GM03348 (cell line): ENCODE results near the gene CYB5B.
A peak's percentile ranks its signal among the peaks of the same experiment; 100 is the strongest.

Experiments
- DNase-seq: peaks from one replicate; pipeline ENCODE4 v3.0.0; 2012; ENCODE audit warnings: low spot score

Gene CYB5B, protein sequence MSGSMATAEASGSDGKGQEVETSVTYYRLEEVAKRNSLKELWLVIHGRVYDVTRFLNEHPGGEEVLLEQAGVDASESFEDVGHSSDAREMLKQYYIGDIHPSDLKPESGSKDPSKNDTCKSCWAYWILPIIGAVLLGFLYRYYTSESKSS

DNA sequence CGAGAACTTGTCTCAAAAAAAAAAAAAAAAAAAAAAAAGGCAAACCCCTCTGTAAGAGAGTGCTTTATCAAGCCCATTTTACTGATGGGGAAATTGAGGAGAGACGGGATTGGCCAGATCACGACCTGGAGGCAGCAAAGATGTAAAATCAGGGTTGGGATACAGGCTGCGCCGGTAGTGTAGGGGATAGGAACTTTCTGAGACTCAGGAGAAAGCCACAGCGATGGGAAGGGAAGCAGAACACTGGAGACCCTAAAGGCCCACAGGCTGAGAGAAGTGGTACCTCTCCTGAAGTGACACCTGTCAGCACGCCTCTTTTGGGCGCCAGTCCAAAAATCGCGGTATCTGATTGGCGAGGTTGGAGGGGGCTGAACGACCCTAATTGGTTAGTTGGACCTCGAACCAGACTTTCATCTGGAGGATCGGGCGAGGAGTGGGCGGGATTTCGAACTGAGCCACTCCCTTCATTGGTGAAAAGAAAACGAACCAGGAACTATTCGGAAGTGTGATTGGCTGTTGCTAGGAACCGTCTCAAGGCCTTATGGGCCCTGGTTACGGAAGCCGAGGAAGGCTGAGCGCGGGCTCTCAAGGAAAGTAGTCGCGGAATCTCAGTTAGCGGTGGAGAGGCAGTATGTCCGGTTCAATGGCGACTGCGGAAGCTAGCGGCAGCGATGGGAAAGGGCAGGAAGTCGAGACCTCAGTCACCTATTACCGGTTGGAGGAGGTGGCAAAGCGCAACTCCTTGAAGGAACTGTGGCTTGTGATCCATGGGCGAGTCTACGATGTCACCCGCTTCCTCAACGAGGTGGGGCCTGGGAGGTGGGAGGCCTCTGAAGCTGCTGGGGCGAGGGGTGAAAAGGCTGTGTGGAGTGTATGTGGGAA, at the start of gene CYB5B:
Gene CYB5B (plus strand): TSS at position 567 of the 882 bp plus-strand sequence. CDS start 65 bp downstream, at position 632.
- DNase-seq, result peak; percentile 97

DNA sequence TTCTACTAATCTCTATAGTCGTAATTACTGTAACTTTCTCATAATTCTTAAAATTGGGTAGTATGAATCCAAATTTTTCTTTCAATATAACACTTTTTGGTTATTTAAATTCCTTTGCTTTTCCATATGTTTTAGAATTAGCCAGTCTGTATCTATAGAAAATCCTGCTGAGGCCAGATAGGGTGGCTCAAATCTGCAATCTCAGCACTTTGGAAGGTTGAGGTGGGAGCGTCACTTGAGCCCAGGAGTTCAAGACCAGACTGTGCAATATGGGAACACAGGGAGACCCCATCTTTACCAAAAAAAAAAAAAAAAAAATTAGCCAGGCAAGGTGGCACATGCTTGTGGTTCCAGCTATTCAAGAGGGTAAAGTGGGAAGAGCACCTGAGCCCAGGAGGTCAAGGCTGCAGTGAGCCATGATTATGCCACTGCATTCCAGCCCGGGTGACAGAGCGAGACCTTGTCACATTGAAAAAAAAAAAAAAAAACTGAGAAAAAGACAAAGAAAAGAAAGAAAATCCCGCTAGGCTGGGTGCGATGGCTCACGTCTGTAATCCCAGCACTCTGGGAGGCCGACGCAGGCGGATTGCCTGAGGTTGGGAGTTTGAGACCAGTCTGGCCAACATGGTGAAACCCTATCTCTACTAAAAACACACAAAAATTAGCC, 47.9 kb upstream of the CYB5B start:
- no peak for DNase-seq

DNA sequence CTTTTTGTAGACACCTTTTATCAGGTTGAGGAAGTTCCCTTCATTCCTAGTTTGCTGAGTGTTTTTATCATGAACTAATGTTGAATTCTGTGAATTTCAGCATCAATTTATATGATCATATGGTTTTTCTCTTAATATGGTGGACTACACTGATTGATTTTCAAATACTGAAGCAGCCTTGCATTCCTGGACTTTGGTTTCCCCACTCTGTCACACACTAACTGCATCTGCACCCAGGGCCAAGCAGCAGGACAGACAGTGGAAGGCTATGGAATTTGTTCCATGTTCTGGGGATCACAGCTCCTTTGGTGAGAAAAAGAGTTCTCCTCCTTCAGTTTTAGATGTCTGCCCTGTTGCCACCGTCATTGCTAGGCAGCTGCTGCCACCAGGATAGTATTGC, 46.4 kb upstream of the CYB5B start:
- DNase-seq, result no peak

DNA sequence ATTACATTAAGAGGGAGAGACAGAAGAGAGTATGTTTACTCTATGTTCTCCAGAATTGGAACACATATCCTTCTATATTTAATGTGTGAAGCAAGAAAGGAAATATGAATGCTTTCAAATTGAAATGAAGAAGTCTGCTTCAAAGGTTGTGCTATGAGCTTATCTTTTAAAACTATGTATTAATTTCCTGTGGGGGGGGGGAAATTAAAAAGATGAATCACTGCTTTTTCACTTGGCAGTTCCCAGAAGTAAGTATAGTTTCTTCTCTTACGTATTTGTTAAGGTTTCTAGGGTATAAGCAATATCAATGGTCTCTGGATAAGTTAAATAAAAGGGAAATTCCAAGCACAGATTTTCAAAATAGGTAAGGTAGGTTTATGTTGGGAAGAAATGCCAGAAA, 45.7 kb upstream of the CYB5B start:
- no peak for DNase-seq

DNA sequence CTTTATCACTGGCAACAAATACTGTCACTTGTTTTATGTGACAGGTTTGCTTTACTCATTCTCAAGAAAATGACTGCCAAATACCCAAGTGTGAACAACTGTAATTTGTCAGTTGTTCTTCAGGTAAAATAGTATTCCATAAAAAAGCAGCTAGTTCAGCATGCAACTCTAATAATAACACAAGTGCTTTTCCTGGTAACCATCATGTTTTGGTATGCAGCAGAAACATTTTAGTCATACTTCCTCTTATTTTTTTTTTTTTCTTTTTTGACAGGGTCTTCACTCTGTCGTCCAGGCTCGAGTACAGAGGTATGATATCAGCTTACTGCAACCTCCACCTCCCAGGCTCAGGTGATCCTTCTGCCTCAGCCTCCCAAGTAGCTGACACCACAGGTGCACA, 43.2 kb upstream of the CYB5B start:
- DNase-seq, result no peak

DNA sequence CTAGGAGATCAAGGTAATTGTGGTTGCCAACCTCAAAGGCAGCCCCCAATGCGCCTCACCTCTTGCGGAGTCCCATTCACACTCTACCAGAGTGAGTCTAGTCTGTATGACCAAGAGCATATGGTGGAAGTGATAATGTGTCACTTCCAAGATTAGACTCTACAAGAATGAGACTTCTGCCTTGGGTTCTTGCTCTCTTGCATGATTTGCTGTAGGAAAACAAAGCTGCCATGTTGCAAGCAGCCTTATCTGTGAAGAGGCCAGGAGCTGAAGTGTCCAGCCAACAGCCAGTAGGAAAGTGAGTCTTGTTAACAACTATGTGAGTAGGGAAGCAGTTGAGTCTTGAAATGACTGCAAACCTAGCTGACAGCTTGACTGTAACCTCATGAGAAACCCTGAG, 42.0 kb upstream of the CYB5B start:
- DNase-seq, result no peak

DNA sequence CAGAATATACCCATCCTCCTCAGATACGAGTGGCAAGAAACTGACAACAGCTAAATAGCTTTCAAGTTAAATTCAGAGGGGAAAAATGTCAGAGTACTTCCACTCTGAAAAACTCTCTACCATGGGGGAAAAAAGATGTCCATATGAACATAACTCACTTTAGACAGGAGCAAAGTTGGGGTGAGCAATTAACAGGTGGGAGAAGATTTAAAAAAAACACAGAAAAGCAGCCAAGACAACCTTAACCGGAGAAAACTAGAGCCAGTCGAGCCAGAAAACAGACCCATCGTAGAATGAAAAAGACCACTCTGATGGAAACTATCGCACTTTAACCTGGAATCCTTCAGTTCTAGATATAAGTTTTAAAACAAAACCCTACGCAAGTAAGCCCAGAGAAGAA, 39.4 kb upstream of the CYB5B start:
- no peak for DNase-seq

DNA sequence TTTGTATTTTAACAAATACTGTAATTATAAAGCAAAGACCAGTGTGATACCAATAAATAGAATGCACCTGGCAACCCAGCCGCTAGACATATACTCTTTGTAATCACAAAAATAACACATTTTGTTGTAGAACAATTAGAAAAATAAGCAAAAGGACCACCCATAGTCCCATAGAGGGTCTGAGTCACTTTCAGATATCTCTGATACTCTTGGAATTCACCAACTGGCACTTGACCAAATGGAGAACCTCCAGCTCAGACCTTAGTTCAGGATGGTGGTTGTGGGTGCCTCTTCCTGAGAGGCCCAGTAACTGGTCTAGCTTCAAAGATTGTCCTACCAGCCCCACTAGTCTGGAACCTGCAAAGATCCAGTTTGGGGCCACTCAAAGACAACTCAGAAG, 37.8 kb upstream of the CYB5B start:
- no peak for DNase-seq

DNA sequence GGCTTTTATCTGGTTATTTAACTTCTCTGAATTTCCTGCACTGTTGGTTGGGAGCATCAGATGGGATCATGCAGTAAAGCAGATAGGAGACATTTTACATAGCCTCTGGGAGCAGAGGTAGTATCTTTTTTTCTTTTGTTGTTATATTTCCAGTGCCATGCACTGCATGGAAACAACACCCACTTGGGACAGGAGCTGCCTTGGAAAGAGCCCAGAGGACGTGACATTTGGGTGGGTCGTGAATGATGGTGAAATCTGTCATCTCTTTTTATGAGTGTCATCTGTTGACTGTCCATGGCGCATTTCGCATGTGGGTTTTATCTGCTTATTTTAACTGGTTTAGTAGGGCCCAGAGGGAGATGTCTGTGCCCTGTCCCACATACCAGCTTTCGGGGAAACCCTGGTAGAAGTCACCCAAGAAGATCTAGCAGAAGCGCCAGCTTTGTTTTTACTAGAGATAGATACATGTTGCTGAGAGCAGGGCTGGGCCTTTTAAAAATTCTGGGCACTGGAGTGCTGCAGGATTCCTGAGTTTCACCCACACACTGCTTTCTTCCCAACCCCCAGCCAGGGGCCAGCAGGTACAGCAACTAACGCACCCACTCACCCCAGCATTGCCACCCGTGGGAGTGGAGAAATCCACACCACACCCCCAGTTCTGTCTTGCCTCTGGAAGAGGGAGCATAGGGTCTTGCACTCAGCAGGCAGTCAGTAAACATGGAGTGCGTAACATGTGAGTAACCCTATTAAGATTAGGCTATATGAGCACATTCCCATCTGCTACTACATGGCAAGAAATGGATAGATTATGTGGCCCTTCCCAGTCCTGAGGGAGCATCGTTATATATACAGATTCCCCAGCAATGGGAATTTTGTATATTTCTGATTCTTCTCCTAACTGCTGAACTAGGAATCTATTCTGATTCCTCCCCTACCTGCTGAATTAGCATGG, 30.2 kb upstream of the CYB5B start:
- DNase-seq, result no peak

DNA sequence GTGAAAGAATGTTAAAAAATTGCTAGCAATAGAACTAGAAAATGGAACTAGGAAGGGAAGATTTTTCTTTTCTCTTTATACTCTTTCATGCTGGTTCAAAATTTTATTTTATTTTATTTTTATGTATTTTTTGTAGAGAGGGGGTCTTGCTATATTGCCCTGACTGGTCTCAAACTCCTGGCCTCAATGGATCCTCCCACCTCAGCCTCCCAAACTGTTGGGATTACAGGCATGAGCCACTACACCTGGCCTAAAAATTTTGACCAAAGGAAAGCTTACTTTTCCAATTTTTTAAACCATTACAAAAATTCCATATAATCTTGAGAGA, 28.6 kb upstream of the CYB5B start:
- no peak for DNase-seq

DNA sequence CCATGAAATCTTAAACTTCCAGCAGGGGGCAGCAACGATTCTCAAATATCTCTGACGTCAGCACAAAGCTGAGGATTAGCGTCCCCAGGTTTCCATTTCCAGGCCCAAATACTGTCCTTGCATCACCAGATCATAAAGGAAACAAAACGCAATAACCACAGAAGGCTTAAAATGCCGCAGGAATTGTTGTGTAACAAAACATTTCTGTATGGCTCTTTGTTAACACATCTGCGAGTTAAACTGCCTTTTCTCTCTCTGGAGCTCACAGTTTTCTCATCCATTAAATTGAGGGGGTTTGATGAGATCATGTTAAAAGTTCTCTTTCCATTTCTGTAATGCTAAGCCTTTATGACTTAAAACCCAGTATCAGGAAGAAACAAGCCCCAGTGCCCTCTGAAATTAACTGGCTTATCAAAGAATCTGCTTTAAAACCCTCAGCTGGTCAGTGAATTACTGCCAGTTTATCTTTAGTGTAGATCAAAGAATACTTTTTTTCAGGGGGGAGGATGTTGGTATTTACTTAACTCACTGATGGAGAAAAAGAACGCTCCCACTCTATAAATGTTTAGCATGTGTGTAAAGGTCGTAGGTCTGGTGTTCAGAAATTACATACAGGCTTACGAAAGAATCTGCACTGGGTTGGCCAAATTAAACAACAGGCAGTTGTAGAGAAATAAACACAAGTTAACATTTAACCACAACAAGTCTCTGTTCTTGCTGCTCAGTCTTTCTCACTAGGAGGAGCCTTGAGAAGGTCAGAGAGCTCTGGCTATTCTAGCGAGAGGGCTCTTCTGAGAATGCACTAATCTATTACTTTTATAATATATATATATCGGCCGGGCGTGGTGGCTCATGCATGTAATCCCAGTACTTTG, 28.0 kb upstream of the CYB5B start:
- DNase-seq, result peak; percentile 83

DNA sequence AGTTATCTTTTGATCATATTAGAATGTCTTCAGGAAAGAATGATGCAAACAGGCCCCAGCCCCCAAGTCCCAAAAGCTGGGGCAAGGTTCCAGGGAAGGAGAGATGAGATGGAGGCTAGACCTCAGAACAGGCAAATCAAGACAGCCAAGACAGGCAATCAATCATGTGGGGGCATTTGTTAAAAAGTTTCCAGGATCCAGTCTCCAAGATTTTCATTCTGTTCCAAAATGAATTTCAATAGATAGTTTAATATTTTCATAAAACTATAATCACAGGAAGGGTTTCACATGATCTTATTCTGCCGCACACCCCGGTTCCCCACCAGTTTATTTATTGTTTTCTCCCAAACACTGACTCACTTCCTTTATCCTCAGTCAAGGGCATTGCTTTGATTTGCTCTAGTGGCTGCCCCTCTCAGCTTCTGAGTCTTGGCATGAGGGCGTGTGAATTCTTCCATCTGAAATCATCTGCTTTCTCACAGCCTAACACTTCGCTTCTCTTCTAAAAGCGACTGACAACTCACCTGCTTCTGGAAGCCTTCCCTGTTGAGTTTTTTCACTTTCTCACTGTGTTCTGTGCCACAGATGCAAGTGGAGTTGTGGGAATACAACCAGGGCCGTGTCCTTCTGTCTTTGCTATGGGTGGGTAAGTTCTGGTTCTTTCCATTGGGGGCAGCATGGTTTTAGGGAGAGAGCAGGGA, 26.4 kb upstream of the CYB5B start:
- DNase-seq, result peak; percentile 73

DNA sequence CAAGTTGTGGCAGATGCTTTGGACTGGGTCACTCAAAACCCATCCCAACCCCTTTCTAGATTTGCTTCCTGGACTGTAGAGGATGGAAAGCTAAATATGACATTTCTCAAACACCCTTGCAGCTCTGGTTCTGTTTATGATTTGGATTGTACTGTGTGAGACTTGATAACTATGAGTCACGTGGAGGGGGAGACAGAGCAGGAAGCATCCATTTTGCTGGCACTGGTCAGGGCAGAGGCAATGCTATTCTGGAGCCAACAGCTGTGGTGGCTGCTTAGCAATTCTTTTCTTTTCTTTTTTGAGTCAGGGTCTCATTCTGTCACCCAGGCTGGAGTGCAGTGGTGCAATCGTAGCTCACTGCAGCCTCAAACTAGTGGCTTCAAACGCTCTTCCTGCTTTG, 25.1 kb upstream of the CYB5B start:
- no peak for DNase-seq

DNA sequence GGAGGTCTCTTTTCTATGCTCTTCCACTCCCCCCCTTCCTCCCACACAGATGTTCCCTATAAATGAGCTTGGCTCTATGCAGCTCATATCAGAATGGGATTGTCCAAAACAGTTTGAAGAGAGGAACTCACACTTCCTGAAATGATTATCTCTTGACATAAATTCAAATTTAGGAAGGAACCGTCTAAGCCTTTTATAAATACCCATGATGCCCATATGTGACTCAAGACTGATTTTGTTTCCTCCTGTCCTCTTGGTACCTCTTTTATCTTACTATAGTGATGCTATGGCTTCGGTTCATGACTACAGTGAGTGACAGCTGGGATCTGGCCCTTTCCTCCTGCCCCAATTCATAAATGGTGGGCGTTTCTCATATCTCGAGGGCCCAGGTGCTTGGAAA, 22.0 kb upstream of the CYB5B start:
- no peak for DNase-seq

DNA sequence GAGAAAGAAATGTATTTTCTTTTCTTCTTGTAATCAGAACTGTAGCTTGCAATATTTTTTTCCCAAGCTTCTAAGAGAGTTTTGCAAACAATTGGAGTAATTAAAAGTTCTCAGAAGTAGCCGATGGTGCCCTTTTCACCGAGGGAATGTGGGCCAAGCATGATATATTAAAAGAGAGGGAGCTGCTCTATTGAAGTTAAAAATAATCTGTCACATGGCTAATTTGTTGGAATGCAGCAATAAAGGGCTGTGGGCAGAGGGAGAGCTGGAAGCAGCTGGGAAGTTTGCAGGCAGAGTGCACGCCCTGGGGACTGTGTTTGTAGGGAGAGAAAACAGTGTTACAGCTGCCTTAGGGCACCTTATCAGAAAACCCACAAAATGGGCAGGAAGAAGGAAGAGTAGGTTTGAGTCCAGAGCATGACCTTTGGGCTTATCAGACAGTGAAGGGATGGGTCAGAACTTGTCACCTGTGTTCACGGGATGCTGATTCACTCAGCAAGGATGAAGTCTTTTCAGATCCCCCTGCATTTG, 20.1 kb upstream of the CYB5B start:
- peak; percentile 72 for DNase-seq

DNA sequence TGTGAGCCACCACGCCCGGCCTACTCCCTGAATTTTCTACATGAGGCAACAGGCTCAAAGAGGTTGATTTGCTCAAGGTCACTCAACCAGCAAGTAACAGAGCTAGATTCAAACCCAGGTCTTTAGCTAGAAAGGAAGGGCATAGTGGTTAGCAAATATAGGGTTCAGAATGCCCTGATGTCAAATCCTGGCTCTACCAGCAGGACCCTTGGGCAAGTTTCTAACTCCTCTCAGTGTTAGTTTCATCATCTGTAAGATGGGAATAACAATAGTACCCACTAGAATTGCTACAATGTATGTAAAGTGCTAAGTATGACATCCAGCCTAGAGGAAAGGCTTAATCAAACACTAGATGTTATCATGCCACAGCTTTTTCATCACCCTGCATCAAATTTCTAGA, 19.1 kb upstream of the CYB5B start:
- no peak for DNase-seq

DNA sequence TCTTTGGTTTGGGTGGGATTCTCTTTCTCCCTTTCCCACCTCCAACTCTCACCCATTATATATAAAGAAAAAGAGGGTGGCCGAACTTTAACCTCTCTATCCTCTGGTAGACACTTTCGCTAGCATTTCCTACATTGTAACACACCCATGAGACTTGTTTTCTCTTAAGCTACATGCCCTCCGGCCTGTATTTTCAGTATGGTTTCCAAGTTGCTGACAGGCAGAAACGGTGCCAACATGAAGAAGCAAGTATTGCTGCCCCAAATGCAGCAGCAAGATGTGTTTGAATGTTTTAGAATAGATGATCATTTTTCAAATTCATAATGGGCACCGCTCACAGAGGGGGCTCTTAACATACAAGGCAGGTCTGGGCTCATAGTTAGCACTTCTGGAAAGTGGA, 18.7 kb upstream of the CYB5B start:
- DNase-seq, result no peak

DNA sequence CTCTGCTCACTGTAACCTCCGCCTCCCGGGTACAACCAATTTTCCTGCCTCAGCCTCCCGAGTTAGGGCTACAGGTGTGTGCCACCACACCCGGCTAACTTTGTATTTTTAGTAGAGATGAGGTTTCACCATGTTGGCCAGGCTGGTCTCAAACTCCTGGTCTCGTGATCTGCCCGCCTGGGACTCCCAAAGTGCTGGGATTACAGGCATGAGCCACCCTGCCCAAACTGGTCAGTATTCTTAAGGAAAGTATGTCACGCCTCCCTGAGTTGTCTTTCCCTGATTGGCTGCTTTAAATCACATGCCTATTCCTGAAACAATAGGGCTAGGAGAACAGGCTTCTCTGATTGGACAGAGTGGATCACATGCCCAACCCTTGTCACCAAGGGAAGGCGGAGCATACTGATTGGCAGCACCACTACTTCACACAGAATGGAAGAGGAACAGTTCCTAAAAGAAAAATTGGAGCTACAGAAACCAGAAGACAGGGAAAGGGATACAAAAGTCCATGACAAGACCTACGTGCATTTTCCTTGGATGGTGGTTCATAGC, 17.6 kb upstream of the CYB5B start:
- DNase-seq, result no peak

DNA sequence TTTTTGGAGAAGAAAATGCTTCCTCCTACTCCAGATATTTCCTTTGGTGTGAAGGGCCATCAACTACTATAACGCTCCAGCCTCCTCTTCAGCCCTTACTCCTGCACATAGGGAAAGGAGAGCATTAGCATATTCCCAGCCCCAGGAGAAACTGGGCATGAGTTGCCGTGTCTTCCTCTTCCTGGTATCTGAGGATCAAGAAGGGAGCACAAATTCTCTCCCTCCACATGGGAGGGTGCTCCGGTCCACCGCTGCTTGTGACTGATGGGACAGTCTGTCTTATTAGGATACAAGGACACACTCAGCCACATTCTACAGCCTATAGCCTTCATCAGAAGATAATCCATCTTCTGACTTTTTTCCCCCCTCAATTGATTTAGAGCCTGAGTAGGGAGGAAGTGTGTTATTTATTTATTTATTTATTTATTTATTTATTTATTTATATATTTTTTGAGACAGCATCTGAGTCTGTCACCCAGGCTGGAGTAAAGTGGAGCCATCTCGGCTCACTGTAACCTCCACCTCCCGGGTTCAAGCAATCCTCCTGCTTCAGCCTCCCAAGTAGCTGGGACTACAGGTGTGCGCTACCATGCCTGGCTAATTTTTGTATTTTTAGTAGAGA, 16.6 kb upstream of the CYB5B start:
- no peak for DNase-seq

DNA sequence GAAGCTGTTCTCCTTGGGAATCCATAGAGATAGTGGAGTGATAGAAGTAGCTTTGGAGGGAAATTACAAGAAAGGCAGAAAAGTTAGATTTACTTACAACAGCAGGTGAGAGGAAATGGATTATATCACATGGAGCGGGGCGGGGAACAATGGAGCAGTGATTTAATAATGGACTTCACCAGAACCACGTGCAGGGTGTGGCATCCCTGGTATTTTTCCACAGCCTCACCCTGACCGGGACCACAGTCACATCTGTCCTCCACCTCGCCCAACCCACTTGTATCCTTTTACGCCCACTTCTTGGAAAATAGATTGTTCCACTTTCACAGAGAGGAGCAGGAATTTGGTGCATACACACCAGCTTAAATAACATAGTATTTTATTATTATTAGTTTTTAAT, 15.9 kb upstream of the CYB5B start:
- no peak for DNase-seq
